Neural progenitor cell (in vitro differentiated cells): ENCODE results near the gene CEP295NL.

Experiments
- CTCF ChIP-seq: fragments of 200-600 bp; sonication (generic); IDR thresholded peaks from 2 replicates; pipeline ENCODE4 v1.5.1; 2017; ENCODE audit warnings: antibody characterized with exemption, mild to moderate bottlenecking
- EZH2 ChIP-seq: fragments of 200-600 bp; sonication (generic); IDR thresholded peaks from 2 replicates; pipeline ENCODE4 v1.6.1; 2017; ENCODE audit warnings: antibody characterized with exemption, mild to moderate bottlenecking, moderate library complexity
- EZH2phosphoT487 ChIP-seq: fragments of 200-600 bp; sonication (generic); IDR thresholded peaks from 2 replicates; pipeline ENCODE4 v1.6.1; 2017; ENCODE audit warnings: antibody characterized with exemption

GRCh38 chr17:78912082-78912481, 9.1 kb upstream of the CEP295NL start:
- TF ChIP-seq CTCF (no peak), EZH2phosphoT487 (no peak), EZH2 (no peak)
